NCI-H2196 (cell line): ENCODE results near the gene CPNE8.

ENCODE experiments used
- DNase-seq: peaks from one replicate; lab custom pipeline; 2025; ENCODE audit not compliant: unreplicated experiment; lab: John Stamatoyannopoulos, UW

The CPNE8 gene

GRCh38 chr12:38905480-38906351 is at the start of gene CPNE8:
Gene CPNE8 (minus strand): TSS chr12:38905591. CDS start chr12:38905534, 57 bp downstream.
- DNase-seq: no peak

DNA sequence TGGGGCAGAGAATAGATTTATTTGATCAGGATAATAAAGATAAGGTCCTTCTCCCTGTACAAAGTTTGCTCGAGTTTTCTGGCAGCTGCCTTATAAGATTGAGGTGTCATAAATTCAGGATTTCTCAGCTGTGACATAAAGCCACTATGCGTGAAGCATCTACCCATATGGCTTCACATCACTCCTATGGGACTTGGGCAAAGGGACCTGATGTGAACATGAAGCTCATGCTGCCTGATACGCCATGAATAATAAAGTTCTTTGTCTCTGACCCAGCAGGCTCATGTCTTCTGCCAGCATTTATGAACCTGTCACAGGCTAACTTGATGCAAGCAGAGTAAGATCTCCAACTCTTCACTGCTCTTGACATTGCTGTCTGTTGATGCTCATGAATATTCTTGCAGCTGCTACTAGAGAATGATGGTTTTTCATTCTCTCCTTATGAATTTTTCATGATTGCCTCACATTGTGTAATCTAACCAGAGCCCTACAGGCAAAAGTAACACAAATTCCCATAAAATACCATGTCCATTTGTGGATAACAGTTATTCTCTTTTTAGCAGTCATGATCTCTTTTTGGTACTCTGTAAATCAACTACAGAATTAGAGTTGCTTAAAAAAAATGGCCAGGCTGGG is 49.0 kb upstream of the CPNE8 start:
- DNase-seq: no peak

DNA sequence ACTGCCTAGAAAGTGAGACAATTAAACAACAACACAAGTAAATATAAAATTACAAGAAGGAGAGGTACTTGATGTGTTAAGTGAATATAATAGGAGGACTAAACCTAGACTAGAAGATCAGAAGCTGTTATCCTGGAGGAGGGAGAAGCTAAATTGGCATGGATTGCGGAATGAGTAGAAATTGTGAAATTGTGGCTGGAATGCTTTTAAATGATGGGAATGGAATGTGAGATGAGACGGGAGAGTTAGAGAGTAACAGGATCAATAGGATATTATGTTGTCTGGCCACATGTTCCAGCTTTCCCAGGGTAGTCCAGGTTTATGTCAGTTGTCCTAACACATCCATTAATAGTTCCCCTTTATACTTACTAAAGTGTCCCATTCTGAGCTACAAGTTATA is 44.0 kb upstream of the CPNE8 start:
- no peak for DNase-seq

DNA sequence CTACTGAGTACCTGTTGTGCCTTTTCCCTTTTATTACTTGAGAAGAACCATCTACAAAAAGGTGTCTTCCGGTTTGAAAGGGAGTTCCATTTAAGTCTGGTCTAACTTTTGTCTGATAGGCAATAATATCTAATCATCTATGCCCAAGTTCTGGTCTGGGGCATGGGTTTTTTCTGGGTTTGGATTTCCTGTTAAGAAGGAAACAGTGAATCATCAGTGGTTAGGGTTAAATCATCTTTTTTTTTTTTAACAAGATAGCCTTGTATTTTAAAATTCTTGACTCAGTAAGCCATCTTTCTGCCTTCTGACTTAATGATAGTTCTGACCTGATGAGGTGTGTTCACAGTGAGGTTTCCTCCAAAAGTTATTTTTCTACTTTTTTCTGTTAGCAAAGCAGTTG is 29.3 kb upstream of the CPNE8 start:
- no peak for DNase-seq

DNA sequence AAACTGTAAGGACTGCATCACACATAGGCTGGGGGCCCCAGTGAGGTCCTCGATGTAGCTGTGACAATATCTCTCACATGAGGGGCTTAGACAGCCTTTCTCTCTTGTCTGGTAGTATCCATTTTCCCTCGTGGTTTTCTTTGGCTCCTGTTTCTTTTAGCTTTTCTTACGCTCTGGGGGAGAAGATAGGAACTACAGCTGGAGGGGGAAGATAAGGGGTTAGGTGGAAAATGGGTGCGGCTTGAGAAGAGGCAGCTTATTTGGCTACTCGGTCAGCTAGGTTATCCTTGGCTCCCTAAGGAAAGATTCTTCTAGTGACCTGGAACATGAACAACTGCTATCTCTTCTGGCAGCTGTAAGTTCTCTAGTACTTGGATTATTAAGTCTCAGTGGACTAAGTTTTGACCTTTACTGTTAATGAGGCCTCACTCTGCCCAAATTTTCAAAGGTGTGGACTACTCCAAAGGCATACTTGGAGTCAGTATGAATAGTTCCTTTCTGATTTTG is 28.7 kb upstream of the CPNE8 start:
- DNase-seq: no peak

GRCh38 chr12:38932320-38932719 is 26.9 kb upstream of the CPNE8 start:
- no peak for DNase-seq

DNA sequence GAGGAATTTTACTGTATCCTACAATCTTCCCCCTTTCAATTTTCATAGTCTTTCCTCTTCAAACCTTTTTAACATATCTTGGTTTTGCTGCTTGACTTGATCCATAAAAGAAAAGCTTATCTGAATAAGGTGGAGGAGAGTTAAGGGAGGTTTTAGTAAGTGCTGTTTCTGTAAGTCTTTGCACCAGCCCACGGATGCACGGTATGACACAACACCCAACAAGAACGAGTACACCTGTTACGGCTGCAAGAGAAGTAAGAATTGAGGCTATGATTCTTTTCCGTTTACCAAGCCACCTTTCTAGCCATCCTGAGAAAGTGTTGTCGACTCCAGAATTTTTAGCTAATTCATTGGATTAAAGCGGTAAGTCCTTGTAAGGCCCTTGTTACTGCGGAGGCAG is 26.1 kb upstream of the CPNE8 start:
- DNase-seq: no peak

GRCh38 chr12:38930990-38931389 is 25.6 kb upstream of the CPNE8 start:
- DNase-seq: no peak

GRCh38 chr12:38926501-38926900 is 21.1 kb upstream of the CPNE8 start:
- DNase-seq: no peak

GRCh38 chr12:38921025-38921677 is 15.8 kb upstream of the CPNE8 start:
- peak; percentile 9 for DNase-seq

- DNase-seq: no peak
Measured at GRCh38 chr12:38919191-38919590, 13.8 kb upstream of the CPNE8 start.

GRCh38 chr12:38915429-38916182 is 10.2 kb upstream of the CPNE8 start:
- no peak for DNase-seq

- no peak for DNase-seq
Measured at GRCh38 chr12:38912116-38912515, 6.7 kb upstream of the CPNE8 start.

- no peak for DNase-seq
Measured at GRCh38 chr12:38911611-38912010, 6.2 kb upstream of the CPNE8 start.

DNA sequence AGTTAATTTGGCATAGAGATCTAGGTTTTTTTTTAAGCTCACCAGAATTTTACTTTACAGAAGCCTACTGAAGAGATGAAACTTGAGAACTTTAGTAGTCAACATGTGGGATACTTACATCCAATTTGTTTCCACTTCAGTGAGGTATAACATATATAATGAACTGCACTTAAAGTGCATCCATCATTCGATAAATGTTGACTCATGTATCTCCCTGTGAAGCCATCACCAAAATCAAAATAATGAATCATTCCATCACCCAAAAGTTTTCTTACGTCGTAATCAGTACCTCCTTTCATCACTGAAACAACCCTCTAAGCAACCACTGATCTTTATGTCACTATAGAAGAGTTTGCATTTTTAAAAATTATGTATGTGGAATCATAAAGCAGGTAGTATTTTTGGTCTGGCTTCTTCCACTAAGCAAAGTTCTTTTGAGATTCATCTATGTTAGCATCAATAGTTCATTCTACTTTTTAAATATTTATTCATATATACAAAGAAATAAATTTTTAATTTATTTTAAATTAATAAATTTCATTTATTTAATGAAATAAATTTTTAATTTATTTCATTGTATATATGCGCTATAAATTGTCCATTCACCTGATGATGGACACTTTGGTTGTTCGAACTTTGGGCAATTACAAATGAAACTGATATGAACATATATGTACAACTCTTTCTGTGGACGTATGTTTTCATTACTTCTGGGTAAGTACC is 2.0 kb upstream of the CPNE8 start:
- no peak for DNase-seq

GRCh38 chr12:38906482-38907200 is 1.2 kb upstream of the CPNE8 start:
- DNase-seq: no peak

DNA sequence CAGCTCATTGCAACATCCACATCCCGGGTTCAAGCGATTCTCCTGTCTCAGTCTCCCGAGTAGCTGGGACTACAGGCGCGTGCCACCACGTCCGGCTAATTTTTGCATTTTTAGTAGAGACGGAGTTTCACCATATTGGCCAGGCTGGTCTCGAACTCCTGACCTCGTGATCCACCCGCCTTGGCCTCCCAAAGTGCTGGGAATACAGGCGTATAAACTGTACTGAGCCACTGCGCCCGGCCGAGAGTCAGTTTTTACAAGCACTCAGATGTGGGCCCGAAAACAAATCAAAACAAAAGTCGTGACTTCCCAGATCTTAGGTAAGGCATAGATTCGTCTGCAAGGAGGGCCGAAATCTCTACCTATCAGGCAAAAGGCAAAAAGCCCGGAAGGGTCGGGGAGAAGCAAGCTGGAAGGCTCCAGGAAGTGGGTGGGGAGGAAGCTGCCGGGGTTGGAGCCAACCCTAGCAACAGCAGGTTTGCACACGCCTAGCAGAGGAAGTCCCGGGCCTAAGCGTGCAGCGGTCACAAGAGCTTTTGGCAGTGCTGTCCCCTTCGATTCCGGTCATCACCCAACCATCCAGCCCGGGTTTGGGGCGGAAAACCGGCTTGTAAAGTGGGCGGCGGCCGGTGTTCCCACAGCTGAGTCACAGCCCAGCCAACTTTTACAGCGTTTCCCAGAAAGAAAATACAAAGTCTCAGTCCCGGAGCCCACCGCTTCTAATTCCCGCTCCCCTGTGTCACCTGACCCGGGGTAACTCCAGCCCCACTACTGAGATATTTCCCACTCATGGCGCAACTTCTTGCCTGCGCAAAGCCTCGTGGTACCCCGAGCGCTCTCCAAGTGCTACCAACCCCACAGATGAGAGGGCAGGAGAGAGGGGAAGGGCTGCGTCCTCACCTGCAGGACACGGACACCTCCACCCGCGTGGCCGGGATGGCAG is 583 bp downstream of the CPNE8 start:
- DNase-seq: no peak

- no peak for DNase-seq
Measured at GRCh38 chr12:38903596-38903995, 1.8 kb downstream of the CPNE8 start.
